ENCODE results near the gene COL4A1. TPM values are rescaled to one million over a fixed set of nuclear protein-coding genes. Genes with fewer than 3 reads are reported as not detected.

Gene COL4A1
- polyA plus RNA-seq, 6 donors from 2014 or later, result not detected

DNA sequence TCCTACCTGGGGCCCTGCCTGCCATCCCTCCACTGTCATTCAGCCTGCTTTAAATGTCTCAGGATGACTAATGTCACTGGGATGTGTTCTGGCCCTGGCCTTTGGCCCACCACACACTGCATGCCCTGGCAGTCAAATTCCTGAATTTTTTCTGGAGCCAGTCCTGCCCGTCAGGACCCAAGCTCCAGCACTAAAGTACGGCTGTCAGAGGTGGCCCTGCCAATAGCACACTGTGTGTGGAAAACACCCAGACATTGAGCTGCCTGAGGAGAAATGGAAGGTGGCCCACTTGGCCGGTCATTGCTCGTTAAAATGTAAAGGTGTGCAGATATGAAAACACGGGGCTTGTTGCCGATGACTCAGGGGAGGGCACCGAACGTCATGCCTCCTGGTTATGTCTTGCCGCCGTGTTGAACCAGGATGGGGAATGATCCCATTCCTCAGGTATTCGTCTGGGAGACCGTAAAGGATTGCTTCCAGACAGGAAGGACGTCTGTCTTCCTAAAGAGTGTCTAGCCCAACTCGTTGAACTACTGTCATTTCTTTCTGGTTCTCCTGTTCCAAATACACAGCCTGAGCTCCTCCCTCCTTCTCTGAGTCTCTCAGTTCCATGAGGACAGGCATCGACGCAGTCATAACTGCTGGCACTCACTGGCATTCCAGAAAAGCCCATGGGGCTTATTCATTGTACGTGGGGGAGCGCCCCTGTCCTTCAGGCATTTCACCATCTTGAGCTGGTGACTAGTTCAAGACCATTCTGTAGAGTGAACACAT lies 40.8 kb upstream of the COL4A1 start:
- peaks cover 0 to 8% (median 0%) of the 10 kb centered on the region in 7 donors for H3K9me3 Mint-ChIP-seq

GRCh38 chr13:110347088-110347487 lies 40.1 kb upstream of the COL4A1 start:
- H3K4me3 Mint-ChIP-seq, result no peak overlapping the region
- H3K36me3 Mint-ChIP-seq, result no peaks in the 10 kb centered on the region
- H3K4me1 Mint-ChIP-seq, result peaks cover 0 to 2% (median 0%) of the 10 kb centered on the region in 3 donors
- H3K9me3 Mint-ChIP-seq, result peaks cover 0 to 8% (median 0%) of the 10 kb centered on the region in 7 donors
- H3K27me3 Mint-ChIP-seq, result peaks cover 8 to 39% (median 24%) of the 10 kb centered on the region in 3 donors
- no peak overlapping the region for H3K27ac Mint-ChIP-seq
- no peak for ATAC-seq (ENCODE audit: low read depth in 2 of 2)
- no peak for DNase-seq

More for the DNA sequence above, 40.8 kb upstream of the COL4A1 start:
- H3K4me1 Mint-ChIP-seq, result peaks cover 0 to 2% (median 0%) of the 10 kb centered on the region in 3 donors
- H3K36me3 Mint-ChIP-seq, result no peaks in the 10 kb centered on the region
- DNase-seq (no peak), ATAC-seq (ENCODE audit: low read depth in 2 of 2) (no peak)
- peak overlapping the region in 2 of 6 donors; percentile 50 to 88 for H3K27ac Mint-ChIP-seq
- no peak overlapping the region for H3K4me3 Mint-ChIP-seq
- H3K27me3 Mint-ChIP-seq, result peaks cover 8 to 39% (median 21%) of the 10 kb centered on the region in 3 donors

GRCh38 chr13:110346661-110347067 lies 39.7 kb upstream of the COL4A1 start:
- ATAC-seq (ENCODE audit: low read depth in 2 of 2), result no peak
- Mint-ChIP-seq H3K4me3 (no peak overlapping the region), H3K4me1 (peaks cover 2 to 3% (median 2%) of the 10 kb centered on the region in 3 donors), H3K36me3 (no peaks in the 10 kb centered on the region), H3K27ac (no peak overlapping the region), H3K27me3 (peaks cover 8 to 35% (median 24%) of the 10 kb centered on the region in 3 donors), H3K9me3 (peaks cover 0 to 11% (median 0%) of the 10 kb centered on the region in 7 donors)
- no peak for DNase-seq

DNA sequence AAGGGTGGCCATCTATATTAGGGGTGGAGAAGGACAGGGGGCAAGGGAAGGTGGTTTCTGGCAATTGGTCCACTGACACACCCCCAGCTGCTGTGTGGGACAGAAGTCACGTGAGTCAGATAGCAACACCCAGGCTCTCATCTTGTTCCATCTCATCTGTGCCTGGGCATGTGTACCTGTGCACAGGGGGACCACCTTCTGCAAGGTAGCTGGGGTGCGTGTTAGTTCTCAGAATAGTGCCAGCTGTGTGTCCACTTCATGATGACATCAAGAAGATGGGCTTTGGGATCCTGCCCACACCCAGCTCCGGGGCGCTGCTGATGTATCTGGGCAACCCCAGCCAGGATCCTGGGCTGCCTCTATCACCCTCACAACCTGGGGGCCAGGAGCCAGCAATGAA lies 38.7 kb upstream of the COL4A1 start:
- Mint-ChIP-seq H3K27me3 (peaks cover 8 to 25% (median 16%) of the 10 kb centered on the region in 3 donors), H3K9me3 (peaks cover 0 to 12% (median 0%) of the 10 kb centered on the region in 7 donors), H3K27ac (no peak overlapping the region), H3K4me1 (peaks cover 11 to 13% (median 11%) of the 10 kb centered on the region in 3 donors), H3K36me3 (no peaks in the 10 kb centered on the region), H3K4me3 (no peak overlapping the region)
- no peak for ATAC-seq (ENCODE audit: low read depth in 2 of 2)
- no peak for DNase-seq

DNA sequence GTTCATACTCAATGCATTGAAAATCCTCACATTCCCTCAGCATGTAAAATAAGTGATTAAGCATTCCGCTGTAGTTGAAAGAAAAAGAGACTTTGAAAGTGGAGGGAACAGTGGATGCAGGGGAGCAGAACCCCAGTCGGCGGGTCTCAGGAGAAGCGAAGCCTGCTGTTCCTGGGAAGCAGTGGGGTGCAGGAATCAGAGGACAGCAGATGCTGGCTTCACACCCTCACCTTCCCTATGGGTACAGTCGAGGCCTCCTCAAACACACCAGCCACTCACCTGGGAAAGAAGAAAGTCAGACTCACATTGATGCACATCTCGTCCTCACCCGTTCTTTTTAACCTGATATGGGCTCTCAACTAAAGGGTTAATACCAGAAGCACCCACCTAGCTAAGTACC lies 38.3 kb upstream of the COL4A1 start:
- DNase-seq (no peak), ATAC-seq (ENCODE audit: low read depth in 2 of 2) (no peak)
- Mint-ChIP-seq H3K36me3 (no peaks in the 10 kb centered on the region), H3K4me3 (no peak overlapping the region), H3K27me3 (peaks cover 8 to 26% (median 18%) of the 10 kb centered on the region in 3 donors), H3K27ac (peak overlapping the region in 1 of 6 donors; percentile 61), H3K9me3 (peaks cover 0 to 12% (median 0%) of the 10 kb centered on the region in 7 donors), H3K4me1 (peaks cover 14 to 17% (median 16%) of the 10 kb centered on the region in 3 donors)

GRCh38 chr13:110344320-110344719 lies 37.4 kb upstream of the COL4A1 start:
- Mint-ChIP-seq H3K4me3 (no peak overlapping the region), H3K9me3 (peaks cover 0 to 12% (median 0%) of the 10 kb centered on the region in 7 donors), H3K27ac (no peak overlapping the region), H3K4me1 (peaks cover 17 to 23% (median 19%) of the 10 kb centered on the region in 3 donors), H3K36me3 (no peaks in the 10 kb centered on the region), H3K27me3 (peaks cover 8 to 30% (median 19%) of the 10 kb centered on the region in 3 donors)
- no peak for DNase-seq
- ATAC-seq (ENCODE audit: low read depth in 2 of 2), result no peak

GRCh38 chr13:110343241-110343865 lies 36.4 kb upstream of the COL4A1 start:
- Mint-ChIP-seq H3K27me3 (peaks cover 7 to 32% (median 24%) of the 10 kb centered on the region in 3 donors), H3K9me3 (peaks cover 0 to 12% (median 0%) of the 10 kb centered on the region in 7 donors), H3K36me3 (no peaks in the 10 kb centered on the region), H3K4me1 (peaks cover 17 to 25% (median 19%) of the 10 kb centered on the region in 3 donors), H3K4me3 (no peak overlapping the region), H3K27ac (no peak overlapping the region)
- no peak for ATAC-seq (ENCODE audit: low read depth in 2 of 2)
- DNase-seq, result no peak

DNA sequence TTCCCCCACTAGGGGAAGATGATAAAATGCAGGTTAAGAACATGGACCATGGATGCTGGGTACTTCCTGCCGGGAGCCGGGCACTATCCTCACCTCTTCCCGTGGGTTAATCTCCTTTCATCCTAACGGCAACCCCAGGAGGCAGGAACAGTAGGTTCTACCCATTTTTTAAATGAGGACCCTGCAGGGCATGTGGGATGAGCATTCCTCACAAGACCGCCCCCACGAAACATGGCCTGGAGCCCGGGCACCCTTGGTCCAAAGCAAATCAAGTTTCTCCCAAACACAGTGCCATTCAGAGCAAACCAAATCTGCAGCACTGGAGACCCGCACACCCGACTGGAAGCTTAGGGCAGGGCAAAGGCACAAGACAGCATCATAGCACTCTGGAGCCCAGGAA lies 35.5 kb upstream of the COL4A1 start:
- Mint-ChIP-seq H3K27ac (no peak overlapping the region), H3K4me3 (no peak overlapping the region), H3K27me3 (peaks cover 4 to 29% (median 24%) of the 10 kb centered on the region in 3 donors)

DNA sequence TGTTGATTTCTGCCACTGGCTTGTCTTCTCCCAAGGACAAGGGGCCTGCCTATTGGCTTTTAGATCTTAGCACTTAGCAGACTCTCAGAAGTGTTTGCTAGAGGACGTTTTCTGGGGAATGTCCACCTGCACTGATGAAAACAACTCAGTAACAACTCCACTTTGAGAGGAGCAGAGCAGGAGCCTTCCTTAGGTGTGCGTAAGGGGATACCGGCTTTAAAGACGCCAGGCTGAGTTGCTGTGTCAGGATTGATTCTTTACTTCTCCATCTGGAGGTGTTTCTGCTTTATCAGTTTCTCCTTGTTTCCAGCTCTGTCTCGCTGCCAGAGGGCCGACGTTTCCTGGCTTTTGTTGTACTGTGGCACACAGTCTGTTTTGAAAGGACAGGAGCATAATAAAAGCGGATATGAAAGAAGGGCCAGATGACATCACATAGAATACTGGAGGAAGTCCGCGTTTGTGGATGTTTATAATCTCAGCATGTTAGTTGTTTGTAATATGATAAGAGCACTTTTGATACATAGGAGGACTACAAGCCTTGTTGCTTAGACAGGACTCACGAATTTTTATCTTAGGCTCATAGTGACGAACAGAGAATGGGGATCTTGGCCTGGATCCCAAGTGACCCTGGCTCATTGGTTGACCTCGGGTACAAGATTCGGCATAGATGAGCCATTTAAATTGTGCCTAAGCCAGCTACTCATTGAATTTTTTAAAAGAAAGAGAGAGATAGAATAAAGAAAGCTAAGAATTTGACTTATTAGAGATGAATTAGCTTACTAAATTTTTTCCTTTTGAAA lies 34.7 kb upstream of the COL4A1 start:
- peak; percentile 14 for DNase-seq
- H3K4me3 Mint-ChIP-seq, result peak overlapping the region; percentile 62 to 90 (median 84)

More for the DNA sequence above, 35.5 kb upstream of the COL4A1 start:
- Mint-ChIP-seq H3K4me1 (peaks cover 17 to 25% (median 19%) of the 10 kb centered on the region in 3 donors), H3K9me3 (peaks cover 0 to 12% (median 0%) of the 10 kb centered on the region in 7 donors), H3K36me3 (no peaks in the 10 kb centered on the region)
- DNase-seq (no peak), ATAC-seq (ENCODE audit: low read depth in 2 of 2) (no peak)

DNA sequence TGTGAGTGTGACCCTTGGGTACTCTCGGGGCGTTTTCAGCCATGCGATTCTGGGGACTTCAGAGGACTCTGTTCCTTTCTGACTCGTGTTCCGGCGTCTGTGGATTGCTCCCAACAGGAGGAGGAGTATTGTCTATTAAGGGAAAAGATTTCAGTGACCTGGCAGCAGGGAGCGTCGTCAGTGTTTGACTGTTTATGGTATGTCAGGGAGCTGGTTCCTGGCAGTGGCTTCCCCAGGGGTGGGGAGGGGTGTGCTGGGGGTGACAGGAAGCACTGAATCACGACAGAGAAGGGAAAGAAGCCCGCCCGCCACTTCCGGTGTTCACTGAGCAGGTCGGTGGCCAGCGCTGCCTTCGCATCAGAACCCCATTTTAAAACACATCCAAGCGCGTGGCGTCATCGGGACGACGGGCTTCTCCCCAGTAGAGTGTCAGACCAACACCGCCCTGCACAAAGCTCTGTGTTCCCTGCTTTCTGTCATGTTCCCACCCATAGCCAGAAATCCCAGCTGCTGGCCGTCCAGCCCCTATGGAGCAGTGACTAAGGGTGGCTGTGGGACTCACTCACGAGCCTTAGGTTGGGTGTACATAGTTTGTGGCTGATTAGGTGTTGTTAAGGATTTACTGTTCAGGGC lies 34.0 kb upstream of the COL4A1 start:
- DNase-seq, result peak; percentile 29
- H3K4me1 Mint-ChIP-seq, result peaks cover 17 to 25% (median 19%) of the 10 kb centered on the region in 3 donors
- H3K4me3 Mint-ChIP-seq, result peak overlapping the region; percentile 62 to 90 (median 84)
- peak; percentile 68 to 72 for ATAC-seq (ENCODE audit: low read depth in 2 of 2)
- peaks cover 8 to 29% (median 29%) of the 10 kb centered on the region in 3 donors for H3K27me3 Mint-ChIP-seq
- H3K9me3 Mint-ChIP-seq, result peaks cover 0 to 15% (median 2%) of the 10 kb centered on the region in 7 donors
- peaks cover 0 to 3% of the 10 kb centered on the region in 2 donors for H3K36me3 Mint-ChIP-seq
- H3K27ac Mint-ChIP-seq, result peak overlapping the region; percentile 75 to 99 (median 90)

More for the DNA sequence above, 34.7 kb upstream of the COL4A1 start:
- Mint-ChIP-seq H3K36me3 (no peaks in the 10 kb centered on the region), H3K4me1 (peaks cover 17 to 25% (median 19%) of the 10 kb centered on the region in 3 donors), H3K27ac (peak overlapping the region; percentile 75 to 99 (median 90)), H3K9me3 (peaks cover 0 to 12% (median 0%) of the 10 kb centered on the region in 7 donors), H3K27me3 (peaks cover 4 to 24% (median 23%) of the 10 kb centered on the region in 3 donors)
- peak; percentile 72 to 79 for ATAC-seq (ENCODE audit: low read depth in 2 of 2)

DNA sequence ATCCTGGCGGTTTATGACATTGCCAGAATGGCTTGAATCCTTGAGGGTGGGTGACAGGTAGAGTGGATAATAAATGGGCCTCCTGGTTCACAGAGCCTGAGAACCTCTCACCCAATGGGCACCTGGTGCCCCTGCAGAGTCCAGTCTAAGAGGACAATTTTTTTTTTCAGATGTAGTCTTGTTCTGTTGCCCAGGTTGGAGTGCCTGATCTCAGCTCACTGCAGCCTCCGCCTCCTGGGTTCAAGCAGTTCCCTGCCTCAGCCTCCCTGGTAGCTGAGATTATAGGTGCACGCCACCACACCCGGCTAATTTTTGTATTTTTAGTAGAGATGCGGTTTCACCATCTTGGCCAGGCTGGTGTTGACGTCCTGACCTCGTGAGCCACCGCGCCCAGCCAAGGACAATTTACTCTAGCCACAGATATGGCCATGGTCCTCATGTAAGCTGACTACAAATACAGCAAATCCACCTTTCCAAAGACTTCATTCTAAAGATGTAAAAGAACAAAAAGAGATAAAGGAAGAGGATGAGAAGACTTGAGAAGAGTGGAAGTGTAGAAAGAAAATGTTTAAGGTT lies 33.1 kb upstream of the COL4A1 start:
- H3K27ac Mint-ChIP-seq, result peak overlapping the region in 5 of 6 donors; percentile 53 to 90 (median 75)
- H3K9me3 Mint-ChIP-seq, result peaks cover 0 to 21% (median 2%) of the 10 kb centered on the region in 7 donors
- peaks cover 4 to 7% of the 10 kb centered on the region in 2 donors for H3K36me3 Mint-ChIP-seq
- H3K4me1 Mint-ChIP-seq, result peaks cover 17 to 25% (median 19%) of the 10 kb centered on the region in 3 donors
- peak overlapping the region in 7 of 8 donors; percentile 56 to 90 (median 84) for H3K4me3 Mint-ChIP-seq
- DNase-seq (no peak), ATAC-seq (ENCODE audit: low read depth in 2 of 2) (no peak)
- peaks cover 9 to 38% (median 33%) of the 10 kb centered on the region in 3 donors for H3K27me3 Mint-ChIP-seq

GRCh38 chr13:110339263-110339662 lies 32.3 kb upstream of the COL4A1 start:
- Mint-ChIP-seq H3K4me3 (peak overlapping the region in 5 of 8 donors; percentile 19 to 73 (median 36)), H3K27ac (no peak overlapping the region), H3K4me1 (peaks cover 17 to 25% (median 19%) of the 10 kb centered on the region in 3 donors), H3K9me3 (peaks cover 0 to 26% (median 4%) of the 10 kb centered on the region in 7 donors), H3K27me3 (peaks cover 14 to 46% (median 35%) of the 10 kb centered on the region in 3 donors), H3K36me3 (peaks cover 7 to 8% of the 10 kb centered on the region in 2 donors)
- no peak for ATAC-seq (ENCODE audit: low read depth in 2 of 2)
- DNase-seq, result no peak

Data from naive B cell (primary cell).